Activated CD4-positive, alpha-beta T cell treated with anti-CD3 and anti-CD28 coated beads, Interleukin-2, amount 50 U/mL, for 1 hour (primary cell): ENCODE results near the gene PGGHG.
A peak's percentile ranks its signal among the peaks of the same experiment; 100 is the strongest.
"Not testable (repeated sequence)": the region's sequence is repeated elsewhere in the genome, so short reads cannot be mapped to it uniquely, and the experiment has no call there.

Experiments
- DNase-seq: peaks from one replicate; pipeline ENCODE4 v3.0.0-alpha.2; 2020

Gene PGGHG

GRCh38 chr11:299081-299891 is 10.4 kb downstream of the PGGHG start, which contains the start of gene IFITM5:
Gene IFITM5, minus strand, starts transcription at chr11:299526. Its CDS starts 36 bp downstream, at chr11:299490.
- no peak for DNase-seq

GRCh38 chr11:299951-300735 is 11.2 kb downstream of the PGGHG start:
- DNase-seq: no peak

- no peak for DNase-seq
Observed at GRCh38 chr11:303363-303762, 14.4 kb downstream of the PGGHG start.

GRCh38 chr11:304061-304506 is 15.2 kb downstream of the PGGHG start:
- no peak for DNase-seq

- peak; percentile 63 for DNase-seq
Observed at GRCh38 chr11:304915-305843, 16.3 kb downstream of the PGGHG start.

GRCh38 chr11:305844-306211 is 16.9 kb downstream of the PGGHG start:
- no peak for DNase-seq

- no peak for DNase-seq
Observed at GRCh38 chr11:306645-307371, 17.9 kb downstream of the PGGHG start.

DNA sequence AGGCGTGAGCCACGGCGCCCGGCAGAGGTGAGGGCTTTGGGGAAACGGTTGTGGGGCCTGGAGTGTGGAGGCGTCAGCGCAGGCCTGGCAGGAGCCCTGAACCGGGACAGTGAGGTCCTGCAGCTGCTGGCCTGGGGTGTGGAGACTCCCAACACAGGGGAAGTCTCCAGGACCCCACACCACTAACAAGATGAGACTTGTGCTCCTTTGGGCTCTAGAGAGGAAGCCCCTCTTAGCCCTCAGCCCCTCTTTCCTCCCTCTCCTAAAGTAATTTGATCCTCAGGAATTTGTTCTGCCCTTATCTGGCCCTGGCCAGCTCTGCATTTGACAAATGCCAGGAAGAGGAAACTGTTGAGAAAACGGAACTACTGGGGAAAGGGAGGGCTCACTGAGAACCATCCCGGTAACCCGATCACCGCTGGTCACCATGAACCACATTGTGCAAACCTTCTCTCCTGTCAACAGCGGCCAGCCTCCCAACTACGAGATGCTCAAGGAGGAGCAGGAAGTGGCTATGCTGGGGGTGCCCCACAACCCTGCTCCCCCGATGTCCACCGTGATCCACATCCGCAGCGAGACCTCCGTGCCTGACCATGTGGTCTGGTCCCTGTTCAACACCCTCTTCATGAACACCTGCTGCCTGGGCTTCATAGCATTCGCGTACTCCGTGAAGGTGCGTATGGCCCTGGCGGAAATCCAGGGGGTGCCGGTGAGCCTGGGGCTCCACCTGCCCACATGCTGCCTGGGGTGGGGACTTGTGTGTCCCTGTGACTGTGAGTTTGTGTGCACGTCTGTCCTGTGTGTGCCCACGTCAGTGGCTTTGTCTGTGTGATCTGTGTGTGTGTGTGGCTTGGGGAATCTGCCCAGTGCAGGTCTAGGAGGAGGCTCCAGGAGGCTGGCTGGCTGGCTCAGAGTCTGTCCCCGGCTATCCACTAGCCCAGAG is 19.1 kb downstream of the PGGHG start, which contains the start of gene IFITM2:
TSS of gene IFITM2 (plus strand) at position 51 of the 943 bp plus-strand sequence. CDS start at position 428, 377 bp downstream.
- peak; percentile 54 for DNase-seq

- not testable (repeated sequence) for DNase-seq
Observed at GRCh38 chr11:308740-309665, 20.1 kb downstream of the PGGHG start.

GRCh38 chr11:309979-310572 is 21.1 kb downstream of the PGGHG start:
- not testable (repeated sequence) for DNase-seq

DNA sequence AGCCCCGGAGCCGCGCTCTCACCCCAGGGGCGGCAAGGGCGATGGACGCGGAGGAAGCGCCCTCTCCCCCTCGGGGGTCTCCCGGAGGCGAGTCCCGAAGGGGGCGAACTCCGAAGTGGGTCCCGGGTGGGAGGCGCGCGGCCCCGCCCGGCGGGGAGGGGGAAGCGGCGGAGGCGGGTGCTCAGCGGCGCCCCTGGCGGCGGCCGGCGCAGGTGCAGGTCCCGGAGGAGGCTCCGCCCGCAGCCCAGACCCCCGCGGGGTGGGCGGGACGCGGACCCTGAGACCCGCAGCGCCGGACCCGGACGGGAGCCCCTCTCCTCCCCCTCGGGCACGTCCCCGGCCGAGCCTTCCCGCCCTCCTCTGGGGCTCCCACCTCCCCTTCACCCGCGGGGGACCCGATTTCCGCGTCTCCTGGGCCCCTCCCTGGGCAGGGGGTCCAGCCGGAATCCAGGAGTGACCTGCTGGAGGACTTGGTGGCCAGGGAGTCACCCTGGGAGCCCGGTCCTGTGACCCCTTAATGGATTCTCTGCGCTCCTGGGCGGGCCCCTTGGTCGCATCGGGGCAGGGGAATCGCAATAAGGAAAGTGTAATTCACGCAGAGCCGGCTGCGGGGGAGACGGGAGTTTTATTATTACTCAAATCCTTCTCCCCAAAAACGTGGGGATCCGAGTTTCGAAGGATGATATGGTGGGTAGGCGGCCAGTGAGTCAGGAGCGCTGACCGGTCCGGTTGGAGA is 22.3 kb downstream of the PGGHG start:
- not testable (repeated sequence) for DNase-seq

GRCh38 chr11:312092-312816 is 23.3 kb downstream of the PGGHG start:
- DNase-seq: no peak

DNA sequence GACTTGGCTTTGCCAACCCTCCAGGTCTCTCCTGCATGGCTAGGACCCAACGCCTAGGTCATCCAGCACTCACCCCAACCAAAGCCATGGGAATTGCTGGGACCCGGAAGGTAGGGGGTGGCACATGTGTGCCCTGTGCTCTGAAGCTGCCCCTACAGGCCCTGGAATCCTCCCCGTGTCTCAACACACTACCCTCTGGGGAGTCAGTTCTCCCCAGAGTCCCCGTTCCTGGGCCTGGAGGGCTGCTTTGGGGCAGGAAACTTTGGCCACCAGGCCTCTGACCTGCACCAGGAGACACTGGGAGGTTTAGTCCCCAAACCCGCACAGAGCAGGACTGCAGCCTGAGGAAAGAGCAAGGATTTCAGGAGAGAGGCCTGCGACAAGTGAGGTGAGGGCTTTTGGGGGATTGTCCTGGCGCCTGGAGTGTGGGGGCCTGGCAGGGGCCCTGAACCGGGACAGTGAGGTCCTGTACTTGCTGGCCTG is 24.4 kb downstream of the PGGHG start:
- no peak for DNase-seq

- DNase-seq: peak; percentile 53
Observed at GRCh38 chr11:313787-314553, 25.0 kb downstream of the PGGHG start, which contains the start of gene IFITM1. Gene IFITM1, plus strand, starts transcription at chr11:314040. Its CDS starts 131 bp downstream, at chr11:314171.

DNA sequence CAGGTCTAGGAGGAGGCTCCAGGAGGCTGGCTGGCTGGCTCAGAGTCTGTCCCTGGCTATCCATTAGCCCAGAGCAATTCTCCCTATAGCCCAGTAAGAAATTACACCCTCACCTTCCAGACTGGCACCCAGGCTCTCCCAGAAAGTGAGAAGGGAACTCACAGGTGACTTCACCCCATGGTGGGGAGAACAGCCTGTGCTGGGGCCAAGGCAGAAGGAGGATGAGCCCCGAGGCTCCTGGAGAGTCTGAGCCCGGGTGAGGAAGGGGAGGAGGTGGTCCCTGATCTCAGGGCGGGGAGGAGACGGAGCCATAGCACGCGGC is 25.6 kb downstream of the PGGHG start:
- not testable (repeated sequence) for DNase-seq

DNA sequence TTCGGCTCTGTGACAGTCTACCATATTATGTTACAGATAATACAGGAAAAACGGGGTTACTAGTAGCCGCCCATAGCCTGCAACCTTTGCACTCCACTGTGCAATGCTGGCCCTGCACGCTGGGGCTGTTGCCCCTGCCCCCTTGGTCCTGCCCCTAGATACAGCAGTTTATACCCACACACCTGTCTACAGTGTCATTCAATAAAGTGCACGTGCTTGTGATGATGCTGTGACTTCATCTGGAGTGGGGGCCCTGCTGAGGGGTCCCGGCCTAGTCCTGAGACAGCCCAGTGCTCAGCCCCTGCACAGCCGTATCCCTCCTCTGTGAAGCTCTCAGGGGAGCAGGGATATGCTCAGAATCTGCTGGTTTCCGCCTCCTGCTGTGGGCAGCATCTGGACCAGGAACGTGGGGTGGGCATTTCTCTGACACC is 26.1 kb downstream of the PGGHG start:
- no peak for DNase-seq

DNA sequence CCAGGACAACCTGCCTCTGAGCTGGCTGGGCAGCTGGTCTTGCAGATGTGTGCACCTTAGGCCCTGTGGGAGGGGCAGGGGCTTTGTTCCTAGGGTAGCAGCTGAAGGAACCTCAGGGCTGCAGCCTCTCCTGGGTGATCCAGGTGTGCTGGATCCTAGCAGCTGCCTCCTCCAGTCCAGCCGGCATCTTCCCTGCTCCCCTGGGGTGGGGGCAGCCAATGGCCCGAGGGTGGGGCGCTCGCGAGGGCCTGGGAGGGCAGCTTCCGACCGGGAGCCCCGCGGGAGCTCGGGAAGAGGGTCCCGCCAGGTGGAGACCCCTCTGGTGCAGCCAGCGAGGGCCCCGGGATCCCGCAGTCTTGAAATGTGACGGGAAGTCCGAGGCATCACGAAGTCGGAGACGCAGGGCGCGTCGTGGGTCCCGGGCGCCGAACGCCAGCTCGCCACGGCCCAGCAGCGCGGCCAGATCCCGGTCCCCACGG is 26.6 kb downstream of the PGGHG start:
- no peak for DNase-seq
